Uterus (tissue), 4 donors: ENCODE measurements around the gene SLC38A8. TPM values are rescaled to one million over a fixed set of nuclear protein-coding genes. Genes with fewer than 3 reads are reported as not detected.

Source experiments
- DNase-seq, 2 donors: peaks; one replicate each; pipeline ENCODE4 v3.0.0-alpha.2; 2019 to 2020
- H3K27ac ChIP-seq, 2 donors: fragments of 200-600 bp; sonication (generic); 1 replicate in 1 of 2; 2 replicates in 1 of 2; pipeline ENCODE4 v1.5.1; 2016 to 2018
- H3K27me3 ChIP-seq, 2 donors: fragments of 200-600 bp; sonication (generic); one replicate each; pipeline ENCODE4 v1.5.1; 2018 to 2019; ENCODE audit warnings: control low read depth in 1 of 2
- H3K36me3 ChIP-seq, 2 donors: fragments of 200-600 bp; sonication (generic); one replicate each; pipeline ENCODE4 v1.5.1; 2019; ENCODE audit warnings: control low read depth in 1 of 2
- H3K4me1 ChIP-seq, 2 donors: fragments of 200-600 bp; sonication (generic); one replicate each; pipeline ENCODE4 v1.5.1; 2018 to 2019; ENCODE audit warnings: control low read depth in 1 of 2
- H3K4me3 ChIP-seq, 2 donors: fragments of 200-600 bp; sonication (generic); 1 replicate in 1 of 2; 2 replicates in 1 of 2; pipeline ENCODE4 v1.5.1; 2018 to 2019; ENCODE audit warnings: mild to moderate bottlenecking in 1 of 2
- H3K9me3 ChIP-seq, 2 donors: fragments of 200-600 bp; sonication (generic); one replicate each; pipeline ENCODE4 v1.5.1; 2019; ENCODE audit warnings: control low read depth in 1 of 2
- CTCF ChIP-seq, 4 experiments: fragments of 200-600 bp in 2 of 4; fragments of 450-650 bp in 2 of 4; sonication (generic) in 2 of 4; IDR thresholded peaks; one replicate each; pipeline ENCODE4 v1.5.1; 2016 to 2019; ENCODE audit warnings: antibody characterized with exemption in 4 of 4, mild to moderate bottlenecking in 2 of 4, moderate library complexity in 1 of 4
- POLR2A ChIP-seq, 2 donors: fragments of 450-650 bp; IDR thresholded peaks; one replicate each; pipeline ENCODE4 v1.6.1; 2016; ENCODE audit warnings: antibody characterized with exemption in 2 of 2, mild to moderate bottlenecking in 1 of 2, moderate library complexity in 1 of 2
- intact Hi-C: fragments of 100-400 bp; cut with DNase I; formaldehyde crosslinking; loops from one replicate; pipeline ENCODE4 v1.15.1; 2023; ENCODE audit warnings: low total_unique reads
- total RNA-seq, 4 donors: library from RNA; depleted of rRNA in 3 of 4; stranded (reverse); fragments of >200 nt in 3 of 4; gene quantifications; one replicate each; pipeline versions ENCODE4 v1.1.0 to v1.2.4, GENCODE V29; 2014 to 2023
- donor health status: DM: yes; HTN: yes; CAD: no.

The SLC38A8 gene
- total RNA-seq, 4 donors from 2014 or later = 1.3 TPM; not detected in 3

- no peaks in the 10 kb centered on the region for H3K9me3 ChIP-seq
- intact Hi-C loops = loop anchor here (10.0 kb wide), 1 partner anchor 98 kb away; no protein-coding TSS in a partner anchor
- H3K4me3 ChIP-seq = no peak overlapping the region
- peaks cover 0 to 12% of the 10 kb centered on the region in 2 donors for H3K27me3 ChIP-seq
- peaks cover 0 to 3% of the 10 kb centered on the region in 2 donors for H3K4me1 ChIP-seq
- H3K27ac ChIP-seq = no peak overlapping the region
- H3K36me3 ChIP-seq = no peaks in the 10 kb centered on the region
- TF ChIP-seq POLR2A (IDR thresholded peaks at IDR 0.05) (no peak), CTCF (IDR thresholded peaks at IDR 0.05) (no peak)
- DNase-seq = no peak
Observed at GRCh38 chr16:83967091-83967490, 75.5 kb downstream of the SLC38A8 start.

GRCh38 chr16:83966153-83966696 lies 76.4 kb downstream of the SLC38A8 start:
- TF ChIP-seq CTCF (IDR thresholded peaks at IDR 0.05) = no peak
- Histone ChIP-seq H3K4me3 (no peak overlapping the region), H3K27ac (no peak overlapping the region), H3K4me1 (peaks cover 0 to 3% of the 10 kb centered on the region in 2 donors), H3K36me3 (no peaks in the 10 kb centered on the region), H3K9me3 (no peaks in the 10 kb centered on the region), H3K27me3 (peaks cover 0 to 12% of the 10 kb centered on the region in 2 donors)
- intact Hi-C loops = loop anchor here (10.0 kb wide), 1 partner anchor 99 kb away; no protein-coding TSS in a partner anchor
- DNase-seq = no peak

- H3K4me1 ChIP-seq = peaks cover 0 to 3% of the 10 kb centered on the region in 2 donors
- TF ChIP-seq POLR2A (IDR thresholded peaks at IDR 0.05) (no peak), CTCF (IDR thresholded peaks at IDR 0.05) (no peak)
- peaks cover 0 to 12% of the 10 kb centered on the region in 2 donors for H3K27me3 ChIP-seq
- H3K36me3 ChIP-seq = no peaks in the 10 kb centered on the region
- H3K9me3 ChIP-seq = no peaks in the 10 kb centered on the region
- H3K27ac ChIP-seq = no peak overlapping the region
- no peak overlapping the region for H3K4me3 ChIP-seq
- intact Hi-C loops = loop anchor here (10.0 kb wide), 1 partner anchor 99 kb away; no protein-coding TSS in a partner anchor
- no peak for DNase-seq
Observed at GRCh38 chr16:83965444-83966152, 77.0 kb downstream of the SLC38A8 start.

GRCh38 chr16:83964684-83965443 lies 77.7 kb downstream of the SLC38A8 start:
- peaks cover 0 to 3% of the 10 kb centered on the region in 2 donors for H3K4me1 ChIP-seq
- H3K4me3 ChIP-seq = no peak overlapping the region
- no peaks in the 10 kb centered on the region for H3K36me3 ChIP-seq
- no peak for TF ChIP-seq CTCF (IDR thresholded peaks at IDR 0.05)
- peaks cover 0 to 12% of the 10 kb centered on the region in 2 donors for H3K27me3 ChIP-seq
- DNase-seq = no peak
- intact Hi-C loops = loop anchor here (10.0 kb wide), 1 partner anchor 100 kb away; no protein-coding TSS in a partner anchor
- H3K9me3 ChIP-seq = no peaks in the 10 kb centered on the region
- no peak overlapping the region for H3K27ac ChIP-seq
